GM19452 (cell line): ENCODE measurements around the gene ANKRD2.

Source experiments
- ATAC-seq: cut with Tn5 transposase; IDR thresholded peaks from one replicate; pipeline ENCODE4 v1.9.1; 2021; ENCODE audit not compliant: unreplicated experiment

ANKRD2 gene

GRCh38 chr10:97632949-97633884, 60.6 kb downstream of the ANKRD2 start, which contains the start of gene MORN4:
Gene MORN4 (minus strand): TSS chr10:97633500. CDS start chr10:97619653, 13,847 bp downstream.
- peak; percentile 98 for ATAC-seq
